GM12878 (cell line): ENCODE data around the gene SLC35E3. TPM values are rescaled to one million over a fixed set of nuclear protein-coding genes. Genes with fewer than 3 reads are reported as not detected.

Experiments used
- ATAC-seq: fragments of 200-7000 bp; cut with Tn5 transposase; 3 replicates; pipeline ENCODE4 v1.9.1; 2020; ENCODE audit warnings: mild to moderate bottlenecking, moderate library complexity
- BruUV-seq: library from RNA; stranded (reverse); fragments of 400-500 nt; replicated peaks from 2 replicates; lab custom pipeline; 2021; lab: Mats Ljungman, UMichigan
- CTCF ChIA-PET: fragments of 300-600 bp; sonication (Branson Sonifier 250); formaldehyde crosslinking; extraction: SDS; loops from one replicate; lab custom pipeline; 2021; ENCODE audit warnings: inconsistent platforms; lab: Yijun Ruan, JAX
- POLR2A ChIA-PET: fragments of 350-600 bp; formaldehyde crosslinking; extraction: SDS; loops from one replicate; lab custom pipeline; 2021; ENCODE audit warnings: inconsistent platforms; lab: Charles Lee
- RAD21 ChIA-PET: fragments of 300-600 bp; sonication (Branson Sonifier 250); formaldehyde crosslinking; loops from one replicate; lab custom pipeline; 2023; ENCODE audit warnings: antibody characterized with exemption; ENCODE audit not compliant: unreplicated experiment; lab: Charles Lee
- SMC1A ChIA-PET: fragments of 300-600 bp; sonication (Branson Sonifier 250); formaldehyde crosslinking; loops from one replicate; lab custom pipeline; 2023; ENCODE audit not compliant: unreplicated experiment, uncharacterized antibody; lab: Charles Lee
- DNase-seq: peaks from one replicate; pipeline ENCODE4 v3.0.0-alpha.2; 2011; ENCODE audit warnings: low read depth, low spot score
- FAIRE-seq: peaks from 3 replicates; lab custom pipeline; 2011; peaks lifted over from hg19 to GRCh38; lab: Jason Lieb, UNC
- H2AFZ ChIP-seq: 2 replicates; pipeline ENCODE4 v1.6.0; 2011; ENCODE audit warnings: low read depth, low read length, control low read depth; ENCODE audit not compliant: control insufficient read depth
- H3K27ac ChIP-seq: 2 replicates; pipeline ENCODE4 v1.5.1; 2011; ENCODE audit warnings: control low read depth; ENCODE audit not compliant: control insufficient read depth, insufficient read depth
- H3K27me3 ChIP-seq, 2 experiments: replicated peaks in 1 of 2; 2 replicates each; pipeline versions ENCODE4 v1.6.0 to v1.6.1; 2011; ENCODE audit warnings: low read length in 1 of 2; ENCODE audit not compliant: control insufficient read depth in 2 of 2, insufficient read depth in 2 of 2
- H3K36me3 ChIP-seq, 2 experiments: 2 replicates each; pipeline ENCODE4 v1.5.1; 2011; ENCODE audit warnings: low read length in 1 of 2; ENCODE audit not compliant: control insufficient read depth in 2 of 2, insufficient read depth in 2 of 2
- H3K4me1 ChIP-seq: 2 replicates; pipeline ENCODE4 v1.6.1; 2011; ENCODE audit warnings: mild to moderate bottlenecking, low read length, moderate library complexity, mixed read lengths; ENCODE audit not compliant: control insufficient read depth, insufficient read depth
- H3K4me2 ChIP-seq: 2 replicates; pipeline ENCODE4 v1.6.0; 2011; ENCODE audit warnings: control low read depth; ENCODE audit not compliant: control insufficient read depth, insufficient read depth
- H3K4me3 ChIP-seq: fragments of 200-600 bp; sonication (generic); 2 replicates; pipeline ENCODE4 v1.5.1; 2016
- H3K79me2 ChIP-seq: 2 replicates; pipeline ENCODE4 v1.6.0; 2011; ENCODE audit warnings: low read length; ENCODE audit not compliant: control insufficient read depth, insufficient read depth
- H3K9ac ChIP-seq: 2 replicates; pipeline ENCODE4 v1.8.0; 2011; ENCODE audit warnings: low read length, control low read depth, mixed read lengths; ENCODE audit not compliant: control insufficient read depth, insufficient read depth
- H3K9me3 ChIP-seq: replicated peaks from 3 replicates; pipeline ENCODE4 v1.5.1; 2011; ENCODE audit warnings: mild to moderate bottlenecking, low read length; ENCODE audit not compliant: control insufficient read depth, insufficient read depth
- H4K20me1 ChIP-seq: 2 replicates; pipeline ENCODE4 v1.6.0; 2011; ENCODE audit not compliant: control insufficient read depth, insufficient read depth
- HDGF ChIP-seq: fragments of 450-650 bp; IDR thresholded peaks from 2 replicates; pipeline ENCODE4 v1.6.1; 2016; ENCODE audit warnings: antibody characterized with exemption
- NFYA ChIP-seq: IDR thresholded peaks from 2 replicates; pipeline ENCODE4 v1.6.1; 2011; ENCODE audit warnings: low read depth, mild to moderate bottlenecking, low read length, improper control_type of control experiment, borderline replicate concordance
- POLR2A ChIP-seq: IDR thresholded peaks from 2 replicates; pipeline ENCODE4 v1.6.1; 2011; ENCODE audit warnings: low read depth, mild to moderate bottlenecking, low read length
- POLR2AphosphoS2 ChIP-seq: IDR thresholded peaks from 2 replicates; pipeline ENCODE4 v1.6.1; 2011; ENCODE audit warnings: low read depth, mild to moderate bottlenecking, low read length, improper control_type of control experiment, moderate library complexity
- POLR2AphosphoS5 ChIP-seq: IDR thresholded peaks from 2 replicates; pipeline ENCODE4 v1.6.1; 2011; ENCODE audit warnings: mild to moderate bottlenecking, low read length, inconsistent platforms
- ZNF274 ChIP-seq: IDR thresholded peaks from one replicate; pipeline ENCODE4 v1.8.0; 2011; ENCODE audit not compliant: insufficient read length, insufficient read depth
- WGBS: methylation state at CpG from one replicate; pipeline ENCODE4 v1.1.6; 2016; ENCODE audit warnings: low lambda C conversion rate; ENCODE audit not compliant: insufficient replicate concordance, insufficient coverage; ENCODE audit errors: missing lambda C conversion rate; 5-methylcytosine and 5-hydroxymethylcytosine counted together
- in situ Hi-C: fragments of 300-500 bp; cut with MboI; formaldehyde crosslinking; loops from 9 replicates; pipeline ENCODE4 v1.14.3; 2018; ENCODE audit warnings: mixed read lengths
- intact Hi-C: fragments of 100-400 bp; cut with micrococcal nuclease; formaldehyde crosslinking; loops from one replicate; pipeline ENCODE4 v1.14.2; 2022; ENCODE audit not compliant: unreplicated experiment
- polyA plus RNA-seq, 11 experiments: library from polyadenylated mRNA; depleted of rRNA in 4 of 11; unstranded in 6 of 11; stranded (reverse) in 5 of 11; fragments of >200 nt; fragmentation: Nextera tagmentation in 4 of 11; fragmentation: Illumina TruSeq in 1 of 11; extraction: Ambion mirVana in 4 of 11; extraction: Trizol in 1 of 11; gene quantifications; 1 replicate in 1 of 11; 2 replicates in 10 of 11; pipeline versions ENCODE4 v1.2.1 to v1.2.3, GENCODE V29; 2011 to 2016; ENCODE audit warnings: inconsistent platforms in 2 of 11, missing spikeins in 2 of 11, low read depth in 1 of 11
- total RNA-seq, 4 experiments: library from RNA; depleted of rRNA in 3 of 4; stranded (reverse); fragments of >200 nt in 3 of 4; fragmentation: Illumina TruSeq in 1 of 4; extraction: Trizol in 1 of 4; gene quantifications; 2 replicates each; pipeline versions ENCODE4 v1.2.1 to v1.2.3, GENCODE V29; 2013 to 2021
- TF ChIP-seq, protein P1 (sequence below): fragments of 450-650 bp; IDR thresholded peaks from 2 replicates; pipeline ENCODE4 v1.6.1; 2018; ENCODE audit warnings: mild to moderate bottlenecking, low read depth, moderate library complexity; ENCODE audit not compliant: partially characterized antibody
- TF ChIP-seq, protein P2 (sequence below): fragments of 150-350 bp; IDR thresholded peaks from 2 replicates; pipeline ENCODE4 v1.6.1; 2014; ENCODE audit warnings: mild to moderate bottlenecking, low read depth, low read length
- TF ChIP-seq, protein P3 (sequence below): IDR thresholded peaks from 2 replicates; pipeline ENCODE4 v1.6.1; 2011; ENCODE audit warnings: borderline replicate concordance, low read depth, mild to moderate bottlenecking, moderate library complexity, low read length; ENCODE audit not compliant: insufficient read depth, poor library complexity, severe bottlenecking

Gene SLC35E3
- total and polyA plus RNA-seq, 10 of the 15 experiments (the other 5 are each of a cell fraction or from before 2014, with no cell fraction given), result 3.6 to 19.8 (median 6.1) TPM

DNA sequence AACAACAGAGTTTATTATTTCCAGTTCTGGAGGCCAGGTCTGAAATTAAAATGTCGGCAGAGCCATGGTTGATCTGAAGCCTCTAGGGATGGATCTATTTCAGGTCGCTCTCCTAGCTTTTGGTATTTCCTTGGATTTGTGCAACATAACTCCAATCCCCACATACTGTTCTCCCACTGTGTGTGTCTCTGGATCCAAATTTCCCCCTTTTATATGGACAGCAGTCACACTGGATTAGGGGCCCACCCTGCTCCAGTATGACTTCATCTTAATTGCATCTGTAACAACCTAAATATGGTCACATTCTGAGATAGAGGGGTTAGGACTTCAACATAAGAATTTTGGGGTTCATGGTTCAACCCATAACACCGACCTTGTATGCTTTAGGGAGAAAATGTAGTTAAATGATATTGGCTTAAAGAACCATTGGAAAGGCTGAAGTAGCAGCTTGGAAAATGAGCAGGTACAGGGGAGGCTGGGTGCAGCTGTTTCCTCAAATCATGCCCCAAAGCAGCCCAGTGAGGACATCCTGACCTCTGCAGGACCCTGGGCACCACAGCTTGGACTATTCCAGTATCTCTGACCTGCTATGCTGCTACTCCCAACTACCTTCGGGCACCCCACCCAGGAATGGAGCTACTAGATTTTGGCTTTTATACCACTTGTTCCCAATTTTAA, 48.1 kb downstream of the SLC35E3 start (continued):
- TF ChIP-seq, protein P1, sequence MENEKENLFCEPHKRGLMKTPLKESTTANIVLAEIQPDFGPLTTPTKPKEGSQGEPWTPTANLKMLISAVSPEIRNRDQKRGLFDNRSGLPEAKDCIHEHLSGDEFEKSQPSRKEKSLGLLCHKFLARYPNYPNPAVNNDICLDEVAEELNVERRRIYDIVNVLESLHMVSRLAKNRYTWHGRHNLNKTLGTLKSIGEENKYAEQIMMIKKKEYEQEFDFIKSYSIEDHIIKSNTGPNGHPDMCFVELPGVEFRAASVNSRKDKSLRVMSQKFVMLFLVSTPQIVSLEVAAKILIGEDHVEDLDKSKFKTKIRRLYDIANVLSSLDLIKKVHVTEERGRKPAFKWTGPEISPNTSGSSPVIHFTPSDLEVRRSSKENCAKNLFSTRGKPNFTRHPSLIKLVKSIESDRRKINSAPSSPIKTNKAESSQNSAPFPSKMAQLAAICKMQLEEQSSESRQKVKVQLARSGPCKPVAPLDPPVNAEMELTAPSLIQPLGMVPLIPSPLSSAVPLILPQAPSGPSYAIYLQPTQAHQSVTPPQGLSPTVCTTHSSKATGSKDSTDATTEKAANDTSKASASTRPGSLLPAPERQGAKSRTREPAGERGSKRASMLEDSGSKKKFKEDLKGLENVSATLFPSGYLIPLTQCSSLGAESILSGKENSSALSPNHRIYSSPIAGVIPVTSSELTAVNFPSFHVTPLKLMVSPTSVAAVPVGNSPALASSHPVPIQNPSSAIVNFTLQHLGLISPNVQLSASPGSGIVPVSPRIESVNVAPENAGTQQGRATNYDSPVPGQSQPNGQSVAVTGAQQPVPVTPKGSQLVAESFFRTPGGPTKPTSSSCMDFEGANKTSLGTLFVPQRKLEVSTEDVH, result no peak
- TF ChIP-seq NFYA (no peak), POLR2AphosphoS2 (no peak), ZNF274 (no peak), POLR2A (no peak), POLR2AphosphoS5 (no peak)
- TF ChIP-seq, all 136 proteins: peak for 0

- ATAC-seq (no peak), FAIRE-seq (no peak), DNase-seq (no peak)
- Histone ChIP-seq H3K9ac (no peak overlapping the region), H4K20me1 (no peaks in the 10 kb centered on the region), H2AFZ (no peak overlapping the region), H3K9me3 (no peaks in the 10 kb centered on the region; the same call in 2 of the 3 replicates), H3K4me1 (no peaks in the 10 kb centered on the region), H3K4me3 (no peak overlapping the region), H3K27ac (no peak overlapping the region), H3K36me3 (no peaks in the 10 kb centered on the region), H3K27me3 (no peaks in the 10 kb centered on the region), H3K4me2 (no peak overlapping the region), H3K79me2 (no peaks in the 10 kb centered on the region)
- RAD21 ChIA-PET, result interaction anchor here (0.6 kb wide), 3 partner anchors 20 to 477 kb away, joined by 3 read pairs; no protein-coding TSS in a partner anchor
- intact Hi-C loops (no loop called here), in situ Hi-C loops (no loop called here)
- CTCF ChIA-PET, result interaction anchor here (1.0 to 1.6 kb wide), 2 partner anchors 13 to 36 kb away, joined by 5 to 7 read pairs; no protein-coding TSS in a partner anchor
- SMC1A ChIA-PET, result interaction anchor here (1.0 to 1.9 kb wide), 6 partner anchors 8 to 48 kb away, joined by 3 to 7 read pairs (median 4); partner anchors contain the start of genes MDM2 and SLC35E3
- WGBS, result 100% methylated on average over 3 of the region's 3 CpGs
- BruUV-seq, result no TSS peak
- POLR2A ChIA-PET, result interaction anchor here (0.9 to 1.0 kb wide), 2 partner anchors 12 to 59 kb away, joined by 3 read pairs; no protein-coding TSS in a partner anchor
- TF ChIP-seq, protein P2, sequence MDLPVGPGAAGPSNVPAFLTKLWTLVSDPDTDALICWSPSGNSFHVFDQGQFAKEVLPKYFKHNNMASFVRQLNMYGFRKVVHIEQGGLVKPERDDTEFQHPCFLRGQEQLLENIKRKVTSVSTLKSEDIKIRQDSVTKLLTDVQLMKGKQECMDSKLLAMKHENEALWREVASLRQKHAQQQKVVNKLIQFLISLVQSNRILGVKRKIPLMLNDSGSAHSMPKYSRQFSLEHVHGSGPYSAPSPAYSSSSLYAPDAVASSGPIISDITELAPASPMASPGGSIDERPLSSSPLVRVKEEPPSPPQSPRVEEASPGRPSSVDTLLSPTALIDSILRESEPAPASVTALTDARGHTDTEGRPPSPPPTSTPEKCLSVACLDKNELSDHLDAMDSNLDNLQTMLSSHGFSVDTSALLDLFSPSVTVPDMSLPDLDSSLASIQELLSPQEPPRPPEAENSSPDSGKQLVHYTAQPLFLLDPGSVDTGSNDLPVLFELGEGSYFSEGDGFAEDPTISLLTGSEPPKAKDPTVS, result no peak
- TF ChIP-seq, protein P3, sequence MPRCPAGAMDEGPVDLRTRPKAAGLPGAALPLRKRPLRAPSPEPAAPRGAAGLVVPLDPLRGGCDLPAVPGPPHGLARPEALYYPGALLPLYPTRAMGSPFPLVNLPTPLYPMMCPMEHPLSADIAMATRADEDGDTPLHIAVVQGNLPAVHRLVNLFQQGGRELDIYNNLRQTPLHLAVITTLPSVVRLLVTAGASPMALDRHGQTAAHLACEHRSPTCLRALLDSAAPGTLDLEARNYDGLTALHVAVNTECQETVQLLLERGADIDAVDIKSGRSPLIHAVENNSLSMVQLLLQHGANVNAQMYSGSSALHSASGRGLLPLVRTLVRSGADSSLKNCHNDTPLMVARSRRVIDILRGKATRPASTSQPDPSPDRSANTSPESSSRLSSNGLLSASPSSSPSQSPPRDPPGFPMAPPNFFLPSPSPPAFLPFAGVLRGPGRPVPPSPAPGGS, result no peak
- no peak for TF ChIP-seq HDGF
Measured at GRCh38 chr12:68794653-68795251, 48.8 kb downstream of the SLC35E3 start.
